GM12892 (cell line): ENCODE data around the gene ZIC1.

Experiments used
- DNase-seq: peaks from one replicate; pipeline ENCODE4 v3.0.0; 2011; ENCODE audit not compliant: insufficient read length
- FAIRE-seq: peaks from 2 replicates; lab custom pipeline; 2011; peaks lifted over from hg19 to GRCh38; lab: Jason Lieb, UNC
- POLR2A ChIP-seq: IDR thresholded peaks from 2 replicates; pipeline ENCODE4 v1.6.1; 2011; ENCODE audit warnings: low read depth, low read length, control low read depth
- POLR2AphosphoS5 ChIP-seq: IDR thresholded peaks from 2 replicates; pipeline ENCODE4 v1.6.1; 2011; ENCODE audit warnings: low read depth, low read length, control low read depth
- TAF1 ChIP-seq: IDR thresholded peaks from 2 replicates; pipeline ENCODE4 v1.6.1; 2011; ENCODE audit warnings: low read depth, mild to moderate bottlenecking, control low read depth, low read length, borderline replicate concordance

The ZIC1 gene

DNA sequence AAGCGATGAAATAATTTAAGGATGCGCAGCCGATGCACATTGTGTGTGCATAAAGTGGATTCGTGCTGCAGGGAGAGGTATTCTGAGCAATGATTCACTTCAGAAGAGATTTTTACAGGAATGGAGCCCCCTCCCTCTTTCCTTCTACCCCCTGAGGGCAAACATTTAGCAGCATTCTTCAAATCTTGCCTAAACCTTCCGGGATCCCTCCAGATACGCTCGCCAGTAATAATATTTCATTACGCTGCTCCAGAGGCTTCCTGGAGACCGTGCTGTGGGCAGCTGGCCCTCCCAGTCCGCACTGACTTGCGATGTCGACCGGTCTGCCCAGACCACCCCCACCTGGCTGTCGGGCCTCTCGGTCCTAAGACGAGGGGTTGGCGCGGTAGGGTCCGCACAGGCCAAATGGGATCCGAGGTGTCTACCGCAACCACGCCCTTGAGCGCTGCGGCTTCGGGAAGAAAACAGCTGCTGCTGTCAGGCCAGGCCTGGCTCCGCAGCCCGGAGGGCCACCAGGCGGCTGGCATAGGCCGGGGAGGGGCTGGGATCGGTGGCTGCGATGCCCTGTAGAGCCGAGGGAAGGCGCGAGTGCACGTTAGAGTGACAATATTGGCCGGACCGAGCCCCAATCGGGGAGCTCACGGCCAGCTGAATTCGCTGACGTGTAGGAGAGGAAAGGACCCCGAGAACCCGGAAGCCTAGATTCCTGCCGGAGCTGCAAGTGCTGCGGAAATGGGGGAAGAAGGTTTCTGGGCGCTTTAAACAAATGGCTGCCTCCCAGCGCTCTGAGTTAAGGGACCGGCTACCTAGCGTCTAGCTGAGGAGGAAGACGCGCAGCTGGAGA is 17.2 kb upstream of the ZIC1 start:
- no peak for TF ChIP-seq TAF1
- TF ChIP-seq POLR2A: no peak
- TF ChIP-seq POLR2AphosphoS5: no peak

DNA sequence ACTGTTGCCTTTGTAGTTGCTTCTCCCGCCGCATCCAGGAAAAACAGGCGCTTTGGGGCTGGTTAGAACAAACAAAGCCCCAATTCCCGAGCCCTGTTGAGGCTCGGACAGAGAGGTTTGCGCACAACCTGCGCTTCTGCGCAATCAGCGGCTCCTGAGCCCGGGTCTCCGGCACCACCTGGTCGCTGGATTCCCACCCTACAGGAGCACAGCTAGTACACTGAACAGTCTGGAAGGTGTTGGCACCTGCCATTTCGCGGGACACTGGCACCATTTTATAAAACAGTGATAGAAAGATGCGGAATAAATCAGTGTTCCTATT is 16.6 kb upstream of the ZIC1 start:
- TF ChIP-seq TAF1: no peak
- TF ChIP-seq POLR2AphosphoS5: no peak
- TF ChIP-seq POLR2A: no peak
- DNase-seq: no peak
- FAIRE-seq: no peak

More for the DNA sequence above, 17.2 kb upstream of the ZIC1 start:
- FAIRE-seq (no peak), DNase-seq (no peak)

DNA sequence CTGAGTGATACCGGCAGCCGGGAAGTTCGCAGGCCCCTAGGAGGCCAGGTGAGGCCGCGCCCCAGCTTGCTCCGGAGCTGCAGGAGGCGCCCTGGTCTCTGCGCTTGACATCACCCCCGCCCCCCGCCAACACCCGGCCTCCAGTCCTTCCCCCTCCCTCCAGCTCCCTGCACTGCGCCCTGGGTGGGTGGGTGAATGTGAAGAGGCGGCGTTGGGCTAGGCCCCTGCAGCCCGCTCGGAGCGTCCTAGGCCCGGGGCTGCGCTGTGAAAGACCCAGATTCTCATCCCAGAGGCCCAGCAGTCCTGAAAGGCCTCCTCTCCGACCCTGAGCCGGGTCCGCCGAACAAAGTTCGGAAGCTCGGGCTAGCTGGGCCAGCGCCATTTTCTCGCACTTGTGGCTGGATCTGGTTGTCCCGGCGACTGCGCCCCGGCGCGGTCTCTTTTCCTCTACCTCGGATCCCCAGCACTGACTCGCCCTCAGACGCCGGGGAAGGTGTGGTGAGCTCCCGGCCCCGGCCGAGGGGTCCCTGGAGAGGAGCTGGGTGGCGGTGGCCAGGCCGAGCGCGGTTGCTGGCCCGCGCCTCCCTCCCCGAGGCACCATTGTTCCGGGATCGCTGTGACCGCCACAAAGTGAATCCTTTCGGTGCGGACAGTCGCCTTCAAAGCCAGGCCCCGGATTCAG is 15.8 kb upstream of the ZIC1 start:
- FAIRE-seq (no peak), DNase-seq (no peak)
- TF ChIP-seq TAF1: no peak
- no peak for TF ChIP-seq POLR2A
- no peak for TF ChIP-seq POLR2AphosphoS5

DNA sequence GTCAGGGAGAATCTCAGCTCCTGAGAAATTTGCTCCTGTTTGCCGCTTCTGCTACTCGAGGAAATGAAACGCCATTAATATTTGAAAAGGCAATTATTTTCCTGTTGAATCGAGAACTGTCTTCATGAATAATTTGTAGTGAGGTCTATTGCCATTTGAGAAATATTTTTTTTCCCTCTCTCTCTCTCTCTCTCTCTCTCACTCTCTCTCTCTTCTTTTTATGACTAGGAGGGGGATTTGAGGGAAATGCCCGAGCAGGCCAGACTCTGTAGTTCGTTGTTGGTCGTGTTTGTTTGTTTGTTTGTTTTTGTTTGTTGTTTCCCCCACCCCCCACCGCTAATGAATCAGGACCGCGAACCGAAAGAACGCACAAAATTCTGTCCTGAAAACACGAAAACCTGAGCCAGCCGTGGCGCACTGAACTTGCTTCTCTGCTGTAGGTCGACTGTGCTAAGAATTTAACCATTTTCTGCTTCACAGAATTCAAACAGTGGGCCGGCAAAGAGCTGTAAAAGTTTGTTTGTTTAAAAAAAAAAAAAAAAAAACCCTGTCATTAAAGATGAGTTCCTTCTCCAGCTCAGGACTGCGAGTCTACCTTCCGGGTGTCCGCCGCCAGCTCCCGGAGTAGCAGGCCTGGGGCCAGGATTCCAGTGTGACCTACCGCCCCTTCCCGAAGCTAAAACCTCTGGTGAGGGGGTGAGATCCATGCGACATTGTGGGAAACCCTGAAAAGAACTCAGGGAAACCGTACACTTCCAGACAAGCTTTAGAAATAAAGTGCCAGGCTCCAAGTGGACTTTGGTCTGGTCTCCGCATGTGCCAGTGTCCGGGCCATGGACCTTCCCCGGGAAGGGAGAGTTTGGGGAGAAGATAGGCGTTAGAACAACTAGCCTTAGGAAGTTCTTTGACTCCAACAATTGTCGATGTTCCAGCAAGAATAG is 15.0 kb upstream of the ZIC1 start:
- DNase-seq: no peak
- FAIRE-seq: no peak
- TF ChIP-seq POLR2AphosphoS5 (no peak), POLR2A (no peak), TAF1 (no peak)

DNA sequence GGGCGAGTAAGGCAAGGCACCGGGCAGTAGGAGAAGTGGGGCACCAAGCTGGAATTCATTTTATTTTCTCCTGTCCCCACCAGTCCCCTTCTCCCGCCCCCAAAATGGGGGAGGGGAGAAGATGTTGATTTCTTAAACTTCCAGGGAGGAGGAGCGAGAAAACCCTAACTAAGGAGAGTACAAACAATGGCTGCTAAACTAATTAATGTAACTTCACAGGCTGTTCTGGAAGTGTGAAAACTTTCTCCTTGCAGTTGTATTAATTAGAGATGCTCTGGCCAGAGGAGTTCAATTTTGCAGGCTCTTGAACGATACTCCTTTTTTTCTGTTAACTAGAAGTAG is 14.3 kb upstream of the ZIC1 start:
- DNase-seq (no peak), FAIRE-seq (no peak)
- TF ChIP-seq TAF1: no peak
- no peak for TF ChIP-seq POLR2AphosphoS5
- no peak for TF ChIP-seq POLR2A

DNA sequence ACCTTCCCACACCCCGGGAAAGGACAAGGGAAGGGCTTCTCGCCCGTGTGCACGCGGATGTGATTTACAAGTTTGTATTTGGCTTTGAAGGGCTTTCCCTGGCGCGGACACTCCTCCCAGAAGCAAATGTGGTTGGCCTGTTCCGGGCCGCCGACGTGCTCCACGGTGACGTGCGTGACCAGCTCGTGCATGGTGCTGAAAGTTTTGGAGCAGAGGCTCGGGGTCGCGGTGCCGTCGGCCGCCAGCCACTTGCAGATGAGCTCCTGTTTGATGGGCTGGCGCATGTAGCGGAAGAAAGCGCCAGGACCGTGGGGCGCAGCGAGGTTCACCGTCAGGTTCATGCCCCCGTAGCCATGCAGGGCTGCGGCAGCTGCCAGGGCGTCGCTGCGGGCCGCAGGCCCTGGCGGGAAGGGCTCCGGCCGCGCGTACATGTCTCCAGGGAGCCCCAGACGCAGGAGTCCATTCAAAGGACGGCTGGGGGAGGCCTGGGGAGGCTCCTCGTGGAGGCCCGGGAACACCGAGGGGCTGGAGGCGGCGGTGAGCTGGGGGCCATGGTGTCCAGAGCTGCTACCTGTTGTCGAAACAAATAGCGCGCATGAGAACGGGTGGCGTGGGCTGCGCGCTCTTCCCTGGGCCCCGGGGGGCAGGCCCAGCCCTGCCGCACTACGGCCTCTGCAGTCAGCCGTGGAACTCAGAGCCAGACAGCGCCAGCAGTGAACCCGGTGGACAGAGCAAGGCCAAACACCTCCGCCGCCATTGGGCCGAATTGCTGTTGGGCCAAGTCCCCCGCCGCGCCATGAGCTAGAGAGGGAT is 13.1 kb upstream of the ZIC1 start:
- TF ChIP-seq TAF1 (no peak), POLR2A (no peak), POLR2AphosphoS5 (no peak)
- DNase-seq (no peak), FAIRE-seq (no peak)

DNA sequence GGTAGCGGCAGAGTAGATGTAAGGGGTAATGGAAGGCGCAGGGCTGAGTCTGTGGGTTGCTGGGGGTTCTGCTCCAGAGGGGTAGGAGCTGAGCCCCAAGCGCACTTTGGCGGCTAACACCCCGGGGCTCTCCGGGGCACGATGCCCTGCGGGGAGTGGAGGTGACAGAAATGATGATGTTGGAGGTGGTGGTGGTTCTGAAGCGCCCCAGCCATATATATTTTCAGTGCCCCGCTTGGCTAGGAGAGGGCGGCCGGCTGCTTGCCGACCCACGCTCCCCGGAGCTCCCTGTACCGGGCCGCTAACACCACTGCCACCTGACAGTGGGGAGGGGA is 12.5 kb upstream of the ZIC1 start:
- FAIRE-seq (no peak), DNase-seq (no peak)
- TF ChIP-seq POLR2A (no peak), TAF1 (no peak), POLR2AphosphoS5 (no peak)

DNA sequence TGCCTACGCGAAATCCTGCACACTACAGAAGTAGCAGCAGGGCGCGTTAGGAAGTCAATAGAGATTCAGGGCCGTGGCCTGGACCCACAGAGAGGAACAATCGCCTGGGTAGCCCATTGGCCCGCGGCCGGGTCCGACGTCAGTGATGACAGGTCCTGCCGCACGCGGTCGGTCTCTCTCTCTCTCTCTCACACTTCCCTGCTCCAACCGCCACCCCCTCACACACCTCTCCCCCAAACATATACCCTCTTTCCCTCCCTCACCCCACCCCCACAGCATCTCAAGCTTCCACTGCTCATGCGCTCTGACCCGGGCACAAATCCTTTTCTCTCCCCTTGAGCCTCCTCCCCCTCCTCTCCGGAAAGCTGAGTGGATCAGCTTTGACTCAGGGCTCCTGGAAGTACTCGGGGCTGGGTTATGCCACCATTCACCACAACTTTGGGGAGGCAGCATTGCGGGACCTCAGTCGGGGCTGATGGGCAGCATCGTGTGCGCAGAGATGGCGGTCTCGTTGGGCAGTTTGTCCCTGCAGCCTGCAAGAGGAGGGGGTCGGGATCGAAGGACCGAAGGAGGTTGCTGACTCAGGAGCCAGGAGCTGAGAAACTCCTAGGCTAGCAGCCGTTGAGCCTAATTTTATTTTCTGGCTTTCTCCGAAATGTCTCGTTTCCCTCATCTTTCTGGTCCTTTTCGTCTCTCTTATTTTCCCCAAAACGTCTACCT is 11.8 kb upstream of the ZIC1 start:
- TF ChIP-seq TAF1: no peak
- no peak for TF ChIP-seq POLR2AphosphoS5
- no peak for FAIRE-seq
- DNase-seq: no peak

DNA sequence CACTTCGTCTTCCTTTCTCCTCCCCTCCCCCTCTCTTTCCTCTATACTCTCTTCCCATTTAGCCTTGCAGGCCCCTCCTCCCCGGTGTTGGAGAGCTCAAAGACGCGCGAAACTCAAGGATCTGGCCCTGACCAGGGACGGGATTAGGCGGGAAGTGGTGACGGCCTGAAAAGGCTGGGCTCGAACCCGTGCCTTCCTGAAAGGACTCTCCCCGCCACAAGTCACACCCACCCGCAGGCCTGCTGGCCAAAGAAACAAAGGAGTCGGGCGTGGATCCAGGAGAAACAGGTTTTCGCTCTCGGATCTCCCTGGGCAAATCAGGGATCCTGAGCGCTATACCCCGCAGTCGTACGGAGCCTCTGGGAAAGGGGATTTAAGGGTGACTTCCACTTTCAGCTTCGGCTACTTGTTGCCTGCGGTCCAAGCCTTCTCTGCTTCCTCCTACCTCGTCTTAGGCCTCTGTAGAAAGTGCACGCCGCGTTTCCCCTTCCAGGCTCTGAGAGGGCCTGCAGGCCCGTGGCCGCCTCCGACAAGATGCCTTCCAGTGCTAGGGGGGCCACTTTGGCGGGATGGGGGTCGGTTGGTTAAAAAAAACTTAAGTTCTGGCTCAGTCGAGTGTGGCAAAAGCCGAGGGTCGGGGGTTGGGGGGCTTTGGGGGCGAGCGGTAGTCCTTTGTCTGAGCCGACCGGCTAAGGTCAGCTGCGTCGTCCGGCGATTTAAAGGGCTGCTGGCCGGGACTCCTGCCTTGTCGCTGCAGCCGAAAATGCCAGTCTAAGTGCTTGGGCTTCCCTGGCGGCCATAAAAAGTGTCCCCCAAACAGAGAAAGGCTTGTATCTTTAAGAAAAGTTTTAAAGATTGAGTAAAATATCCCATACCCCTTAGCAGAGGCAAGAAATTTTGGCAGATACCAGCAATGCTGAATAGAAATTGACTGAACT is 11.0 kb upstream of the ZIC1 start:
- DNase-seq: no peak
- FAIRE-seq: no peak
- no peak for TF ChIP-seq POLR2A
- TF ChIP-seq TAF1: no peak
